MCF 10A (cell line): ENCODE data around the gene IMPG2. TPM values are rescaled to one million over a fixed set of nuclear protein-coding genes. Genes with fewer than 3 reads are reported as not detected.

Experiments
- BruUV-seq: library from RNA; stranded (reverse); fragments of 400-500 nt; replicated peaks from 2 replicates; lab custom pipeline; 2021; lab: Mats Ljungman, UMichigan
- CTCF ChIA-PET: fragments of 300-600 bp; sonication (Branson Sonifier 250); formaldehyde crosslinking; extraction: SDS; loops from one replicate; lab custom pipeline; 2021; ENCODE audit warnings: antibody characterized with exemption, inconsistent platforms; lab: Yijun Ruan, JAX
- POLR2A ChIA-PET: fragments of 300-600, 350-650 bp; sonication (Branson Sonifier 250); formaldehyde crosslinking; extraction: SDS; loops from one replicate; lab custom pipeline; 2020; ENCODE audit warnings: antibody characterized with exemption, inconsistent platforms; lab: Yijun Ruan, JAX
- DNase-seq: peaks from one replicate; pipeline ENCODE4 v3.0.0-alpha.2; 2018; ENCODE audit not compliant: unreplicated experiment
- H3K27ac Mint-ChIP-seq: one replicate; pipeline ENCODE4 v1.8.0; 2022; ENCODE audit warnings: mild to moderate bottlenecking, low read depth, mixed read lengths; ENCODE audit not compliant: unreplicated experiment
- H3K27me3 Mint-ChIP-seq: one replicate; pipeline ENCODE4 v1.8.0; 2022; ENCODE audit warnings: mixed read lengths; ENCODE audit not compliant: insufficient read depth, unreplicated experiment
- H3K36me3 Mint-ChIP-seq: one replicate; pipeline ENCODE4 v1.8.0; 2022; ENCODE audit warnings: mild to moderate bottlenecking, moderate library complexity, mixed read lengths; ENCODE audit not compliant: insufficient read depth, unreplicated experiment
- H3K4me1 Mint-ChIP-seq: one replicate; pipeline ENCODE4 v1.8.0; 2022; ENCODE audit warnings: mixed read lengths; ENCODE audit not compliant: insufficient read depth, unreplicated experiment
- H3K4me3 Mint-ChIP-seq: one replicate; pipeline ENCODE4 v1.8.0; 2022; ENCODE audit warnings: mild to moderate bottlenecking, moderate library complexity, mixed read lengths; ENCODE audit not compliant: unreplicated experiment
- H3K9me3 Mint-ChIP-seq: one replicate; pipeline ENCODE4 v1.8.0; 2022; ENCODE audit warnings: mixed read lengths; ENCODE audit not compliant: unreplicated experiment
- CTCF ChIP-seq: fragments of 200-600 bp; IDR thresholded peaks from one replicate; pipeline ENCODE4 v1.8.0; 2022; ENCODE audit warnings: antibody characterized with exemption, mild to moderate bottlenecking; ENCODE audit not compliant: unreplicated experiment
- intact Hi-C: fragments of 100-400 bp; cut with micrococcal nuclease; formaldehyde crosslinking; loops from 2 replicates; pipeline ENCODE4 v1.14.1; 2022
- total RNA-seq: library from RNA; stranded (reverse); gene quantifications from 2 replicates; pipeline ENCODE4 v1.2.3, GENCODE V29; 2022

The IMPG2 gene
- total RNA-seq, 1 experiment from 2014 or later = 0.26 TPM

GRCh38 chr3:101248736-101249135 lies 71.6 kb downstream of the IMPG2 start:
- ChIA-PET CTCF (no interaction called here), POLR2A (no interaction called here)
- peaks cover 16% of the 10 kb centered on the region for H3K4me1 Mint-ChIP-seq
- H3K27ac Mint-ChIP-seq = no peak overlapping the region
- H3K36me3 Mint-ChIP-seq = no peaks in the 10 kb centered on the region
- H3K9me3 Mint-ChIP-seq = peaks cover 4% of the 10 kb centered on the region
- DNase-seq = no peak
- intact Hi-C loops = no loop called here
- TF ChIP-seq CTCF = no peak
- no TSS peak for BruUV-seq
- no peak overlapping the region for H3K4me3 Mint-ChIP-seq
- no peaks in the 10 kb centered on the region for H3K27me3 Mint-ChIP-seq

- no peaks in the 10 kb centered on the region for H3K4me1 Mint-ChIP-seq
- BruUV-seq = no TSS peak
- H3K36me3 Mint-ChIP-seq = no peaks in the 10 kb centered on the region
- no peak overlapping the region for H3K27ac Mint-ChIP-seq
- no peak for DNase-seq
- intact Hi-C loops = no loop called here
- TF ChIP-seq CTCF = no peak
- ChIA-PET CTCF (no interaction called here), POLR2A (no interaction called here)
- no peak overlapping the region for H3K4me3 Mint-ChIP-seq
- no peaks in the 10 kb centered on the region for H3K27me3 Mint-ChIP-seq
- H3K9me3 Mint-ChIP-seq = peaks cover 12% of the 10 kb centered on the region
Observed at GRCh38 chr3:101244212-101244575, 76.2 kb downstream of the IMPG2 start.

- POLR2A ChIA-PET = no interaction called here
- Mint-ChIP-seq H3K27me3 (no peaks in the 10 kb centered on the region), H3K27ac (no peak overlapping the region), H3K4me1 (no peaks in the 10 kb centered on the region), H3K4me3 (no peak overlapping the region), H3K36me3 (no peaks in the 10 kb centered on the region), H3K9me3 (peaks cover 12% of the 10 kb centered on the region)
- intact Hi-C loops = no loop called here
- no peak for TF ChIP-seq CTCF
- no peak for DNase-seq
- CTCF ChIA-PET = no interaction called here
- BruUV-seq = no TSS peak
Observed at GRCh38 chr3:101243285-101244211, 76.8 kb downstream of the IMPG2 start.

GRCh38 chr3:101240719-101241399 lies 79.5 kb downstream of the IMPG2 start:
- peaks cover 6% of the 10 kb centered on the region for H3K36me3 Mint-ChIP-seq
- BruUV-seq = no TSS peak
- ChIA-PET POLR2A (no interaction called here), CTCF (interaction anchor here (1.0 kb wide), 1 partner anchor 10 kb away, joined by 3 read pairs; no protein-coding TSS in a partner anchor)
- no peak overlapping the region for H3K4me3 Mint-ChIP-seq
- H3K27me3 Mint-ChIP-seq = no peaks in the 10 kb centered on the region
- H3K4me1 Mint-ChIP-seq = no peaks in the 10 kb centered on the region
- no peak for DNase-seq
- intact Hi-C loops = no loop called here
- no peak overlapping the region for H3K27ac Mint-ChIP-seq
- TF ChIP-seq CTCF = no peak
- peaks cover 12% of the 10 kb centered on the region for H3K9me3 Mint-ChIP-seq
